HEK293 (cell line): Measurements from ENCODE around the gene DPEP3.

Experiments used
- CTCF ChIA-PET: fragments of 350-600 bp; formaldehyde crosslinking; extraction: SDS; loops from one replicate; lab custom pipeline; 2021; ENCODE audit warnings: antibody characterized with exemption; lab: Yijun Ruan, JAX
- POLR2A ChIA-PET: fragments of 300-600 bp; formaldehyde crosslinking; extraction: SDS; loops from one replicate; lab custom pipeline; 2020; ENCODE audit warnings: antibody characterized with exemption, inconsistent platforms; lab: Yijun Ruan, JAX
- H3K27ac ChIP-seq: fragments of 200-500 bp; sonication (Bioruptor generic); 2 replicates; pipeline ENCODE4 v1.5.1; 2014; ENCODE audit warnings: low read depth, low read length, control low read depth, inconsistent platforms; ENCODE audit errors: extremely low read depth
- H3K36me3 ChIP-seq, 2 experiments: fragments of 200-500 bp in 1 of 2; sonication (Bioruptor generic) in 1 of 2; 1 replicate in 1 of 2; 2 replicates in 1 of 2; pipeline ENCODE4 v1.5.1; 2014 to 2017; ENCODE audit warnings: inconsistent platforms in 2 of 2, low read length in 2 of 2; ENCODE audit not compliant: control insufficient read depth in 2 of 2, insufficient read depth in 1 of 2
- H3K4me1 ChIP-seq: fragments of 200-500 bp; sonication (Bioruptor generic); 2 replicates; pipeline ENCODE4 v1.5.1; 2014; ENCODE audit warnings: mild to moderate bottlenecking, low read length, inconsistent platforms; ENCODE audit not compliant: control insufficient read depth, insufficient read depth
- H3K4me3 ChIP-seq: 2 replicates; pipeline ENCODE4 v1.5.1; 2011; ENCODE audit warnings: low read depth, mild to moderate bottlenecking, control low read depth, low read length, moderate library complexity
- H3K9me3 ChIP-seq: fragments of 200-500 bp; sonication (Bioruptor generic); 2 replicates; pipeline ENCODE4 v1.5.1; 2014; ENCODE audit warnings: low read depth, low read length, inconsistent platforms; ENCODE audit not compliant: control insufficient read depth, insufficient read depth
- GLIS2 ChIP-seq: fragments of 450-650 bp; formaldehyde crosslinking; IDR thresholded peaks from 2 replicates; pipeline ENCODE4 v1.5.1; 2016; ENCODE audit warnings: missing biosample characterization, missing genetic modification characterization
- PRDM1 ChIP-seq: fragments of 450-650 bp; formaldehyde crosslinking; IDR thresholded peaks from 2 replicates; pipeline ENCODE4; 2016; ENCODE audit warnings: missing biosample characterization, missing genetic modification characterization
- RBAK ChIP-seq: fragments of 450-650 bp; formaldehyde crosslinking; IDR thresholded peaks from 2 replicates; pipeline ENCODE4 v1.5.1; 2016; ENCODE audit warnings: missing biosample characterization, missing genetic modification characterization
- SCRT2 ChIP-seq: fragments of 450-650 bp; formaldehyde crosslinking; IDR thresholded peaks from 2 replicates; pipeline ENCODE4 v1.5.1; 2016; ENCODE audit warnings: missing biosample characterization, missing genetic modification characterization
- TCF7L2 ChIP-seq: IDR thresholded peaks from 2 replicates; pipeline ENCODE4 v1.6.1; 2011; ENCODE audit warnings: low read depth, mild to moderate bottlenecking, inconsistent platforms, low read length, moderate library complexity, borderline replicate concordance
- ZBTB17 ChIP-seq: fragments of 450-650 bp; formaldehyde crosslinking; IDR thresholded peaks from 2 replicates; pipeline ENCODE4 v1.5.1; 2016; ENCODE audit warnings: missing biosample characterization, missing genetic modification characterization
- ZBTB7A ChIP-seq: fragments of 450-650 bp; formaldehyde crosslinking; IDR thresholded peaks from 2 replicates; pipeline ENCODE4 v1.5.1; 2016; ENCODE audit warnings: low read depth, missing biosample characterization, missing genetic modification characterization
- ZNF112 ChIP-seq: fragments of 450-650 bp; formaldehyde crosslinking; IDR thresholded peaks from 2 replicates; pipeline ENCODE4 v1.5.0; 2017; ENCODE audit warnings: missing biosample characterization, missing genetic modification characterization
- ZNF341 ChIP-seq: fragments of 450-650 bp; formaldehyde crosslinking; IDR thresholded peaks from 2 replicates; pipeline ENCODE4; 2016; ENCODE audit warnings: low read depth, missing biosample characterization, missing genetic modification characterization
- ZNF350 ChIP-seq: fragments of 450-650 bp; formaldehyde crosslinking; IDR thresholded peaks from 2 replicates; pipeline ENCODE4 v1.5.0; 2017; ENCODE audit warnings: missing biosample characterization, mild to moderate bottlenecking, missing genetic modification characterization
- ZNF366 ChIP-seq: fragments of 450-650 bp; formaldehyde crosslinking; conservative IDR thresholded peaks from 2 replicates; pipeline ENCODE4 v1.5.1; 2016; ENCODE audit warnings: missing biosample characterization, missing genetic modification characterization
- ZNF501 ChIP-seq: fragments of 450-650 bp; formaldehyde crosslinking; IDR thresholded peaks from 2 replicates; pipeline ENCODE4 v1.5.1; 2016; ENCODE audit warnings: missing biosample characterization, missing genetic modification characterization
- ZNF510 ChIP-seq: fragments of 450-650 bp; formaldehyde crosslinking; IDR thresholded peaks from 2 replicates; pipeline ENCODE4 v1.5.1; 2018; ENCODE audit warnings: mild to moderate bottlenecking, missing genetic modification characterization, missing biosample characterization; ENCODE audit not compliant: insufficient replicate concordance
- ZSCAN30 ChIP-seq: fragments of 450-650 bp; IDR thresholded peaks from 2 replicates; pipeline ENCODE4 v1.5.1; 2018; ENCODE audit warnings: missing biosample characterization, mild to moderate bottlenecking, missing genetic modification characterization, moderate library complexity
- TF ChIP-seq, protein P1 (sequence below): fragments of 450-650 bp; formaldehyde crosslinking; IDR thresholded peaks from 2 replicates; pipeline ENCODE4 v1.5.1; 2016; ENCODE audit warnings: missing biosample characterization, missing genetic modification characterization
- TF ChIP-seq, protein P2 (sequence below): fragments of 450-650 bp; formaldehyde crosslinking; IDR thresholded peaks from 2 replicates; pipeline ENCODE4 v1.5.1; 2016; ENCODE audit warnings: missing biosample characterization, missing genetic modification characterization, borderline replicate concordance
- TF ChIP-seq, protein P3 (sequence below): fragments of 450-650 bp; formaldehyde crosslinking; IDR thresholded peaks from 2 replicates; pipeline ENCODE4 v1.5.1; 2016; ENCODE audit warnings: missing biosample characterization, missing genetic modification characterization

The DPEP3 gene

DNA sequence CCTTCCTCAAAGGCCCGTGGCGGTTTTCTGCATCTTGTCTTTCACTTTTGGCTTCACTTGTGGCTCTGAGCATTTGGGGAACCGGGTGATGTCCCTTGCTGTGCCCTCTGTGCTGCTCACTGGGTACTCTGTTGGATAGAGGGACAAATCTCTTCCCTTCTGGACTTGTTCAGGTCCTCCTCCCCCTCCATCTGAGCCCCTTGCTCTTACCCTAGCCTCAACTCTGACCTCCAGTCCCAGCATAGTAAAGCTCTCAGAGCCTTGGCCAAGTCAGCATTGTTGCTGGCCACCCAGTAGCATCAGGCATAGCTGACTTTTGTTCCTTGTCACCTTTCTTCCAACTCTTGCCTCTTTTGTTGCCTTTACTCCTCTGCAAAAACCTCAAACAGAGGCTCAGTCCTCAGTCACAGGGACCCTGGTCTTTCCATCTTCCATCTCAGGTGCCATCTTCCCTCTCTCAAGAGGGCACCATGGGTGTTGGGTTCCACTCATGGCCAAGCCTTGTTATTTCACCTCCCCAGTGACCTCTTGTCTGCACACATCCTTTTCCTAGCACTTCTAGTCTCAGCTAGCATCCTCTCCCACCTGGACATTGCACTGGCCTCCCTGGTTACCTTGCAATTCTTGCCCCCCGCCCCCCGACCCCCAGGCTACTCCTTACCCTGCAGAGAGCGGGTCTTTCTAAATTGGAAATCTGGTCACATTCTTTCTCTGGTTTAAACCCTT, 43.3 kb downstream of the DPEP3 start:
- Histone ChIP-seq H3K4me3 (peak overlapping the region; percentile 92), H3K9me3 (no peaks in the 10 kb centered on the region), H3K36me3 (peaks cover 0 to 18% of the 10 kb centered on the region in 2 experiments; a peak in 2 of 3 replicates), H3K27ac (peak overlapping the region; percentile 69; the same call in 1 of the 2 replicates), H3K4me1 (no peaks in the 10 kb centered on the region)
- ChIA-PET CTCF (interaction anchor here (1.0 to 2.6 kb wide), 4 partner anchors 12 to 53 kb away, joined by 3 to 17 read pairs (median 4); partner anchors contain the start of gene NRN1L), POLR2A (interaction anchor here (0.7 to 1.4 kb wide), 4 partner anchors 30 to 120 kb away, joined by 3 to 4 read pairs (median 3); partner anchors contain the start of gene SLC12A4)
- TF ChIP-seq PRDM1 (tag by site-specific recombination) (peak; percentile 87; the same call in 1 of the 2 replicates), TCF7L2 (no peak), ZNF366 (tag by site-specific recombination) (peak; percentile 55)
- TF ChIP-seq, protein P1, sequence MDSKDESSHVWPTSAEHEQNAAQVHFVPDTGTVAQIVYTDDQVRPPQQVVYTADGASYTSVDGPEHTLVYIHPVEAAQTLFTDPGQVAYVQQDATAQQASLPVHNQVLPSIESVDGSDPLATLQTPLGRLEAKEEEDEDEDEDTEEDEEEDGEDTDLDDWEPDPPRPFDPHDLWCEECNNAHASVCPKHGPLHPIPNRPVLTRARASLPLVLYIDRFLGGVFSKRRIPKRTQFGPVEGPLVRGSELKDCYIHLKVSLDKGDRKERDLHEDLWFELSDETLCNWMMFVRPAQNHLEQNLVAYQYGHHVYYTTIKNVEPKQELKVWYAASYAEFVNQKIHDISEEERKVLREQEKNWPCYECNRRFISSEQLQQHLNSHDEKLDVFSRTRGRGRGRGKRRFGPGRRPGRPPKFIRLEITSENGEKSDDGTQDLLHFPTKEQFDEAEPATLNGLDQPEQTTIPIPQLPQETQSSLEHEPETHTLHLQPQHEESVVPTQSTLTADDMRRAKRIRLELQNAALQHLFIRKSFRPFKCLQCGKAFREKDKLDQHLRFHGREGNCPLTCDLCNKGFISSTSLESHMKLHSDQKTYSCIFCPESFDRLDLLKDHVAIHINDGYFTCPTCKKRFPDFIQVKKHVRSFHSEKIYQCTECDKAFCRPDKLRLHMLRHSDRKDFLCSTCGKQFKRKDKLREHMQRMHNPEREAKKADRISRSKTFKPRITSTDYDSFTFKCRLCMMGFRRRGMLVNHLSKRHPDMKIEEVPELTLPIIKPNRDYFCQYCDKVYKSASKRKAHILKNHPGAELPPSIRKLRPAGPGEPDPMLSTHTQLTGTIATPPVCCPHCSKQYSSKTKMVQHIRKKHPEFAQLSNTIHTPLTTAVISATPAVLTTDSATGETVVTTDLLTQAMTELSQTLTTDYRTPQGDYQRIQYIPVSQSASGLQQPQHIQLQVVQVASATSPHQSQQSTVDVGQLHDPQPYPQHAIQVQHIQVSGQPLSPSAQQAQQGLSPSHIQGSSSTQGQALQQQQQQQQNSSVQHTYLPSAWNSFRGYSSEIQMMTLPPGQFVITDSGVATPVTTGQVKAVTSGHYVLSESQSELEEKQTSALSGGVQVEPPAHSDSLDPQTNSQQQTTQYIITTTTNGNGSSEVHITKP = peak; percentile 73

DNA sequence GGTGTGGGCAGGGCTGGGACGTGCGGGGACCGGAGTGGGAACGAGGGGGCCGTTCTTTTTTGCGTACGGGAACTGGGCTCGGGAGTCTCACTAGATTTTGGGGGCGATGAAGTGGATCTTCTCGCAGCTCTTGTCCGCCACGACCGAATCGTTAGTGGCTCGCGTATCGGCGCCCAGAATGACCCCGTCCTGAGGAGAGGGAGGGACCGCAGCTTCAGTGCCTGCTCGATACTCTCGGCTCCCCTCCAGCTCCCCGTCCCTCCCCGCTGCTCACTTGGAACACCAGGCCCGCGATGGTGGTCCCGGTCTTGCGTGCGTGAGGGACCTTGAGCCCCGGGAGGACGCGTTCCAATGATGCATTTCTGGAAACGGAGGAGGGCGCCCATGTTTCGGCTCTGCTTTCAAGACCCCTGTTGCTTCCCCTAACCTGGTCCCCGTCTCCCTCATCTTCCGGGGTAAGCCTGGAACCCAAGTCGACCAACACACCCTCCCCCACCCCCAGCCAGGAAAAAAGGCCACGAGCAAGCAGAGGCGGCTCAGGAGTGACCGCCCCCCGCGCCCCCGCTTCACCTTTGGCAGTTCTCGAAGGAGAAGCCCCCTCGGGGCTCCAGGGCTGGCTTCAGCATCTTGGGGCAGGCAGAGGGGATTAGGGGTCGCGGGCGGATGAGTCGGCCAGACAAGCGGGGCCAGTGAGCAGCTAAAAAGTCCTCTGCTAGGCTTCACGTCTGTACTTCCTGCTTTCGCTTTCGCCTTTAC, 44.0 kb downstream of the DPEP3 start, which contains the start of gene PSMB10:
Gene PSMB10, minus strand, starts transcription at position 727 of the 756 bp plus-strand sequence. Its CDS starts 101 bp downstream, at position 626.
- no peaks in the 10 kb centered on the region for H3K9me3 ChIP-seq
- H3K4me3 ChIP-seq = peak within 1 kb of the TSS; percentile 92
- H3K27ac ChIP-seq = peak within 1 kb of the TSS; percentile 69
- POLR2A ChIA-PET = interaction anchor here (0.6 to 2.5 kb wide), 28 partner anchors 8 to 415 kb away, joined by 3 to 16 read pairs (median 4); partner anchors contain the start of genes ACD, CTCF, DDX28 and DUS2
- no peaks in the 10 kb centered on the region for H3K4me1 ChIP-seq
- CTCF ChIA-PET = interaction anchor here (0.6 to 2.6 kb wide), 10 partner anchors 11 to 389 kb away, joined by 3 to 17 read pairs (median 4); partner anchors contain the start of gene NRN1L
- H3K36me3 ChIP-seq = peaks cover 0 to 18% of the 10 kb centered on the region in 2 experiments; a peak in 2 of 3 replicates
- peak; percentile 95 for TF ChIP-seq ZBTB17
- peak; percentile 7; the same call in 1 of the 2 replicates for TF ChIP-seq GLIS2
- 0 out of 2 replicates have a peak, but pooled peaks have one; percentile 11 for TF ChIP-seq ZNF501
- TF ChIP-seq ZNF510 = no peak
- 0 out of 2 replicates have a peak, but pooled peaks have one; percentile 15 for TF ChIP-seq ZSCAN30 (tag by site-specific recombination)
- TF ChIP-seq ZNF350 (tag by site-specific recombination) = no peak
- TF ChIP-seq, protein P2, sequence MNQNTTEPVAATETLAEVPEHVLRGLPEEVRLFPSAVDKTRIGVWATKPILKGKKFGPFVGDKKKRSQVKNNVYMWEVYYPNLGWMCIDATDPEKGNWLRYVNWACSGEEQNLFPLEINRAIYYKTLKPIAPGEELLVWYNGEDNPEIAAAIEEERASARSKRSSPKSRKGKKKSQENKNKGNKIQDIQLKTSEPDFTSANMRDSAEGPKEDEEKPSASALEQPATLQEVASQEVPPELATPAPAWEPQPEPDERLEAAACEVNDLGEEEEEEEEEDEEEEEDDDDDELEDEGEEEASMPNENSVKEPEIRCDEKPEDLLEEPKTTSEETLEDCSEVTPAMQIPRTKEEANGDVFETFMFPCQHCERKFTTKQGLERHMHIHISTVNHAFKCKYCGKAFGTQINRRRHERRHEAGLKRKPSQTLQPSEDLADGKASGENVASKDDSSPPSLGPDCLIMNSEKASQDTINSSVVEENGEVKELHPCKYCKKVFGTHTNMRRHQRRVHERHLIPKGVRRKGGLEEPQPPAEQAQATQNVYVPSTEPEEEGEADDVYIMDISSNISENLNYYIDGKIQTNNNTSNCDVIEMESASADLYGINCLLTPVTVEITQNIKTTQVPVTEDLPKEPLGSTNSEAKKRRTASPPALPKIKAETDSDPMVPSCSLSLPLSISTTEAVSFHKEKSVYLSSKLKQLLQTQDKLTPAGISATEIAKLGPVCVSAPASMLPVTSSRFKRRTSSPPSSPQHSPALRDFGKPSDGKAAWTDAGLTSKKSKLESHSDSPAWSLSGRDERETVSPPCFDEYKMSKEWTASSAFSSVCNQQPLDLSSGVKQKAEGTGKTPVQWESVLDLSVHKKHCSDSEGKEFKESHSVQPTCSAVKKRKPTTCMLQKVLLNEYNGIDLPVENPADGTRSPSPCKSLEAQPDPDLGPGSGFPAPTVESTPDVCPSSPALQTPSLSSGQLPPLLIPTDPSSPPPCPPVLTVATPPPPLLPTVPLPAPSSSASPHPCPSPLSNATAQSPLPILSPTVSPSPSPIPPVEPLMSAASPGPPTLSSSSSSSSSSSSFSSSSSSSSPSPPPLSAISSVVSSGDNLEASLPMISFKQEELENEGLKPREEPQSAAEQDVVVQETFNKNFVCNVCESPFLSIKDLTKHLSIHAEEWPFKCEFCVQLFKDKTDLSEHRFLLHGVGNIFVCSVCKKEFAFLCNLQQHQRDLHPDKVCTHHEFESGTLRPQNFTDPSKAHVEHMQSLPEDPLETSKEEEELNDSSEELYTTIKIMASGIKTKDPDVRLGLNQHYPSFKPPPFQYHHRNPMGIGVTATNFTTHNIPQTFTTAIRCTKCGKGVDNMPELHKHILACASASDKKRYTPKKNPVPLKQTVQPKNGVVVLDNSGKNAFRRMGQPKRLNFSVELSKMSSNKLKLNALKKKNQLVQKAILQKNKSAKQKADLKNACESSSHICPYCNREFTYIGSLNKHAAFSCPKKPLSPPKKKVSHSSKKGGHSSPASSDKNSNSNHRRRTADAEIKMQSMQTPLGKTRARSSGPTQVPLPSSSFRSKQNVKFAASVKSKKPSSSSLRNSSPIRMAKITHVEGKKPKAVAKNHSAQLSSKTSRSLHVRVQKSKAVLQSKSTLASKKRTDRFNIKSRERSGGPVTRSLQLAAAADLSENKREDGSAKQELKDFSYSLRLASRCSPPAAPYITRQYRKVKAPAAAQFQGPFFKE (tag by site-specific recombination) = 0 out of 2 replicates have a peak, but pooled peaks have one; percentile 72
- TF ChIP-seq ZNF112 = no peak
- TF ChIP-seq RBAK (tag by site-specific recombination) = no peak
- no peak for TF ChIP-seq ZBTB7A (tag by site-specific recombination)
- TF ChIP-seq SCRT2 (tag by site-specific recombination) = 0 out of 2 replicates have a peak, but pooled peaks have one; percentile 8
- peak; percentile 42 for TF ChIP-seq ZNF341
- TF ChIP-seq, protein P3, sequence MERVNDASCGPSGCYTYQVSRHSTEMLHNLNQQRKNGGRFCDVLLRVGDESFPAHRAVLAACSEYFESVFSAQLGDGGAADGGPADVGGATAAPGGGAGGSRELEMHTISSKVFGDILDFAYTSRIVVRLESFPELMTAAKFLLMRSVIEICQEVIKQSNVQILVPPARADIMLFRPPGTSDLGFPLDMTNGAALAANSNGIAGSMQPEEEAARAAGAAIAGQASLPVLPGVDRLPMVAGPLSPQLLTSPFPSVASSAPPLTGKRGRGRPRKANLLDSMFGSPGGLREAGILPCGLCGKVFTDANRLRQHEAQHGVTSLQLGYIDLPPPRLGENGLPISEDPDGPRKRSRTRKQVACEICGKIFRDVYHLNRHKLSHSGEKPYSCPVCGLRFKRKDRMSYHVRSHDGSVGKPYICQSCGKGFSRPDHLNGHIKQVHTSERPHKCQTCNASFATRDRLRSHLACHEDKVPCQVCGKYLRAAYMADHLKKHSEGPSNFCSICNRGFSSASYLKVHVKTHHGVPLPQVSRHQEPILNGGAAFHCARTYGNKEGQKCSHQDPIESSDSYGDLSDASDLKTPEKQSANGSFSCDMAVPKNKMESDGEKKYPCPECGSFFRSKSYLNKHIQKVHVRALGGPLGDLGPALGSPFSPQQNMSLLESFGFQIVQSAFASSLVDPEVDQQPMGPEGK (tag by site-specific recombination) = peak; percentile 1; the same call in 1 of the 2 replicates
